ENCODE data around the gene AQP12A.

GRCh38 chr2:240703417-240704341 is 12.0 kb downstream of the AQP12A start:
- no peak for TF ChIP-seq POLR2A (IDR thresholded peaks at IDR 0.05; ENCODE audit: borderline replicate concordance, extremely low read depth, insufficient read depth, insufficient read length)
- no peak for TF ChIP-seq POLR2AphosphoS5 (IDR thresholded peaks at IDR 0.05; ENCODE audit: low read depth, low read length)

All from HCT116 (cell line).